ENCODE results near the gene GUK1. TPM values are rescaled to one million over a fixed set of nuclear protein-coding genes. Genes with fewer than 3 reads are reported as not detected.

GUK1 gene
- total and polyA plus RNA-seq, 4 donors: 247 to 973 (median 454) TPM

DNA sequence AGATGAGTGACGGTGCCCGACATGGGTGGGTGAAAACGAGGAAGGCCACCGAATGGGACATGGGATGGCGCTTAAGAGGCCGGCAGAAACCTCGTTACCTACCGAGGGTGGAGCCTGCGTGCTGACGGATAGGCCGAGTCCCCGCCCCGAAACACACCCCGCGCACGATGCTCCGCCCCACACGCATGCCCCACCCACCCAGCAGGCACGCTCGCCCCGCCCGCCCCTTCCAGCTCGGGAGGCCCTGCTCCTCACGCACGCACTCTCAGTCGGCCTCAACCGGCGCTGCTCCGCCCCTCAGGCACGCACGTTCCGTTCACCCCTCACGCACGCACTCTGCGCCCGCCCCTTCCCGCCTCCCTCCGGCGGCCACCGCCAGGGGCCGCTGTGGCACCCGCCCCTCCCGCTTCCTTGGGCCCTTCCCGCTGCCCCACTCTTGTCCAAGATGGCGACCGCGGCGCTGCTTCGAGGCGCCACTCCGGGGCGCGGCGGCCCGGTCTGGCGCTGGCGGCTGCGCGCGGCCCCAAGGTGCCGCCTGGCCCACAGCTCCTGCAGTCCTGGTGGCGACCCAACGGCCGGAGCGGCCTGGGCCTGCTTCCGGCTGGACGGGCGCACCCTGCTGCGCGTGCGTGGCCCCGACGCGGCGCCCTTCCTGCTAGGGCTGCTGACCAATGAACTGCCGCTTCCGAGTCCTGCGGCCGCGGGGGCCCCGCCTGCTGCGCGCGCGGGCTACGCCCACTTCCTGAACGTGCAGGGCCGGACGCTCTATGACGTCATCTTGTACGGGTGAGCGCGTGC, 25.5 kb downstream of the GUK1 start, which contains the start of gene IBA57:
Gene IBA57 (plus strand): TSS at position 433 of the 798 bp plus-strand sequence. CDS start 13 bp downstream, at position 446.
- peak within 1 kb of the TSS; percentile 63 to 98 for H3K27ac ChIP-seq (ENCODE audit: low read depth in 1 of 2, low read length in 2 of 2)
- no peaks in the 10 kb centered on the region for H3K4me1 ChIP-seq (ENCODE audit: control insufficient read depth in 1 of 2, insufficient read depth in 2 of 2, low read length in 2 of 2)
- H3K27me3 ChIP-seq (ENCODE audit: control insufficient read depth in 1 of 2, insufficient read depth in 2 of 2, low read length in 1 of 2): no peaks in the 10 kb centered on the region
- H3K4me3 ChIP-seq (ENCODE audit: low read length in 2 of 2): peak within 1 kb of the TSS; percentile 40 to 76
- ATAC-seq (ENCODE audit: low FRiP score) (peak; percentile 96), DNase-seq (peak; percentile 100)
- WGBS, 2 donors: 0 to 1% methylated on average over 51 to 93 of the region's 93 CpGs
- H3K9me3 ChIP-seq (ENCODE audit: control insufficient read depth, low read length): no peaks in the 10 kb centered on the region
- intact Hi-C loops (cut with DNase I): loop anchor here in 1 of 2 donors (1.0 to 10.0 kb wide), 4 partner anchors 25 to 381 kb away; partner anchors contain the start of genes GUK1 and MRPL55
- no peaks in the 10 kb centered on the region for H3K36me3 ChIP-seq (ENCODE audit: control insufficient read depth in 1 of 2, insufficient read depth in 2 of 2, low read length in 1 of 2)

DNA sequence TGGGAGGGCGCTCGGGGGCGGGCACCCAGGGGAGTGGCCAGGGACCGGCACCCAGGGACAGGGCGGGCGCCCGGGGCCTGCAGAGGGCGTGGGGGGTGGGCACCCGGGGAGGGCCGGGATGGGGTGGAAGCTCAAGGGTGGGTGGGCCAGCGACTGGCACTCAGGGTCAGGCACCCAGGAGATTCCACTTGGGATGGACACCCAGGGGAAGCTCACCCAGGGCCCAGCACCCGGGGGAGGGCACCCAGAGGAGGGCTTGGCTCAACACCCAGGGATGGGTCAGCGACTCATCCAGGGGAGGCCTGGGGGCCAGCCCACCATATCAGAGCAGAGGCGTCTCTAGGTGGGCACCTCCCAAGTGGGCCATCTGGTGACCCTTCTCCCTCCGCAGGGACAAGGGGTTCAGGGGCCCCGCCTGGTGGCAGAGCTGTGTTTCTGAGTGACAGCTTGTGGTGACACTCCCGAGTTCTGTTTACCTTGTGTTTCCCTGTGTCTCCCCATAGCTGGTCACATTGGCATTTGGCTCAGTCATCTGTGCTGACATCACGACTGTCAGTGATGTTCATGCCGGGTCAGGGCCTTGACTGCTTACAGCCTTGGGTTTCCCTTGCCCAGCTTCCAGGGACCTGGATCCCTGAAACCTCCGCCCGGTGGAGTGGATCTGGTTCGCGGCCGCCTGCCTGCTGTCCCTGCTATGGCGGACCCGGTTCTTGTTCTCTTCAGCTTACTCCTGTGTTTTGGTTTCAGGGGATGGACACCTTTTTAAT, 26.3 kb downstream of the GUK1 start:
- Histone ChIP-seq H3K4me3 (ENCODE audit: low read length in 2 of 2) (peak overlapping the region; percentile 8 to 40), H3K27ac (ENCODE audit: low read depth in 1 of 2, low read length in 2 of 2) (peak overlapping the region in 1 of 2 donors; percentile 69), H3K36me3 (ENCODE audit: control insufficient read depth in 1 of 2, insufficient read depth in 2 of 2, low read length in 1 of 2) (no peaks in the 10 kb centered on the region), H3K4me1 (ENCODE audit: control insufficient read depth in 1 of 2, insufficient read depth in 2 of 2, low read length in 2 of 2) (no peaks in the 10 kb centered on the region), H3K27me3 (ENCODE audit: control insufficient read depth in 1 of 2, insufficient read depth in 2 of 2, low read length in 1 of 2) (no peaks in the 10 kb centered on the region), H3K9me3 (ENCODE audit: control insufficient read depth, low read length) (no peaks in the 10 kb centered on the region)
- DNase-seq (peak in 1 of 2 donors; percentile 77), ATAC-seq (ENCODE audit: low FRiP score) (peak; percentile 15)
- WGBS, 2 donors: 19 to 28% methylated on average over 17 to 26 of the region's 26 CpGs
- intact Hi-C loops (cut with DNase I): loop anchor here in 1 of 2 donors (2.0 to 10.0 kb wide), 3 partner anchors 58 to 382 kb away; partner anchors contain the start of gene MRPL55

DNA sequence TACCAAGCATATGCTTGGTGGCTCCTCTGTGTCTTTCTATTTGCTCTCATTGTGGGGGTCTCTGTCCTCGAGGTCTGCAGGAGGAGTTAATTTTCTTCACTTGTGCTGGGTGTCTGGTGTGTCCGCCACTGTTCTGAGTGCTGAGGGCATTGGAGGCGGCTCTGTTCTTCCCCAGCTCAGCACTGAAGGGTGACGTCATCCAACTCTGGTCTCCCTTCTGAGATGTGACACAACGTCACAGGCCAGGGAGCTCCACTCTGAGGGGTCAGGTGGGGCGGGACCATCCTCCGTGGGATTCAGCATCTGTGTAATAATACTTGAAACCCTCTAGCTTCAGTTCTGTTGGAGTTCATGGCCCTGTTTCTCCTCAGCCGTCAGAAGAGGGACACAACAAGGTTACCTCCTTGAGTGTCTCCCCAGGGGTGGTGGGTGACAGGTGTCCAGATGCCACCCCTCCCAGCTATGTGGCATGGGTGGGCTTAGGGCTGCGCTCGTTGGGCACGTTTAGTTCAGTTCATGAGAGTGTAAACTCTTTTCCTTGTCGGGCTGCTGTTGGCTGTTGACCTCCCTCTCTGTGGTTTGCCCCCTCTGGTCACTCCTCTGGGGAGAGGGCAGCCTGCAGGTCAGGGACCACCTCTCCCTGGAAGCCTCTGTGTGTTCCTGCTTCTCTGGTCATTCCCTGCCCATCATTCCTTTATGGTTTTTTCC, 28.6 kb downstream of the GUK1 start:
- intact Hi-C loops (cut with DNase I): loop anchor here in 1 of 2 donors (5.0 to 10.0 kb wide), 2 partner anchors 109 to 384 kb away; no protein-coding TSS in a partner anchor

DNA sequence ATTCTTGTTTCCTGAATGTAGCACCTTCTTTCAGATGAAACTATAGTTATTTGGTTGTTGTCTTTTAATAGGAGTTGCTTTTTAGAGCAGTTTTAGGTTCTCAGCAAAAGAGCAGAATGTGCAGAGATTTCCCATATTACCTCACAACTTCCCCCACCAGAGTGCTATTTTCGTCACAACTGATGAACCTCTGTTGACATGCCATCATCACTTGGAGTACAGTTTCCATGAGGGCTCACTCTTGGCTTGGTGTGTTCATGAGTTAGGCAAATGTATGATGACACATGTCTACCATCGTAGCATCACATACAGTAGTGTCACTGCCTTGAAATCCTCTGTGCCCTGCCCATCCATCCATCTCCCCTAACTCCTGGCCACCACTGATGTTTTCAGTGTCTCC, 29.3 kb downstream of the GUK1 start:
- peak in 1 of 2 donors; percentile 7 for DNase-seq
- no peaks in the 10 kb centered on the region for H3K27me3 ChIP-seq (ENCODE audit: control insufficient read depth in 1 of 2, insufficient read depth in 2 of 2, low read length in 1 of 2)
- no peak overlapping the region for H3K4me3 ChIP-seq (ENCODE audit: low read length in 2 of 2)
- no peak overlapping the region for H3K27ac ChIP-seq (ENCODE audit: low read depth in 1 of 2, low read length in 2 of 2)
- intact Hi-C loops (cut with DNase I): loop anchor here in 1 of 2 donors (5.0 to 10.0 kb wide), 2 partner anchors 108 to 385 kb away; no protein-coding TSS in a partner anchor
- no peaks in the 10 kb centered on the region for H3K9me3 ChIP-seq (ENCODE audit: control insufficient read depth, low read length)
- no peaks in the 10 kb centered on the region for H3K4me1 ChIP-seq (ENCODE audit: control insufficient read depth in 1 of 2, insufficient read depth in 2 of 2, low read length in 2 of 2)
- WGBS, 2 donors: 83 to 93% methylated on average over 2 of the region's 2 CpGs
- no peaks in the 10 kb centered on the region for H3K36me3 ChIP-seq (ENCODE audit: control insufficient read depth in 1 of 2, insufficient read depth in 2 of 2, low read length in 1 of 2)
- no peak for ATAC-seq (ENCODE audit: low FRiP score)

More for the DNA sequence above, 28.6 kb downstream of the GUK1 start:
- ATAC-seq (ENCODE audit: low FRiP score) (no peak), DNase-seq (peak; percentile 40 to 48)
- Histone ChIP-seq H3K4me1 (ENCODE audit: control insufficient read depth in 1 of 2, insufficient read depth in 2 of 2, low read length in 2 of 2) (no peaks in the 10 kb centered on the region), H3K9me3 (ENCODE audit: control insufficient read depth, low read length) (no peaks in the 10 kb centered on the region), H3K4me3 (ENCODE audit: low read length in 2 of 2) (no peak overlapping the region), H3K27me3 (ENCODE audit: control insufficient read depth in 1 of 2, insufficient read depth in 2 of 2, low read length in 1 of 2) (no peaks in the 10 kb centered on the region), H3K27ac (ENCODE audit: low read depth in 1 of 2, low read length in 2 of 2) (no peak overlapping the region), H3K36me3 (ENCODE audit: control insufficient read depth in 1 of 2, insufficient read depth in 2 of 2, low read length in 1 of 2) (no peaks in the 10 kb centered on the region)
- 78 to 81% methylated on average over 11 to 12 of the region's 12 CpGs for WGBS, 2 donors

DNA sequence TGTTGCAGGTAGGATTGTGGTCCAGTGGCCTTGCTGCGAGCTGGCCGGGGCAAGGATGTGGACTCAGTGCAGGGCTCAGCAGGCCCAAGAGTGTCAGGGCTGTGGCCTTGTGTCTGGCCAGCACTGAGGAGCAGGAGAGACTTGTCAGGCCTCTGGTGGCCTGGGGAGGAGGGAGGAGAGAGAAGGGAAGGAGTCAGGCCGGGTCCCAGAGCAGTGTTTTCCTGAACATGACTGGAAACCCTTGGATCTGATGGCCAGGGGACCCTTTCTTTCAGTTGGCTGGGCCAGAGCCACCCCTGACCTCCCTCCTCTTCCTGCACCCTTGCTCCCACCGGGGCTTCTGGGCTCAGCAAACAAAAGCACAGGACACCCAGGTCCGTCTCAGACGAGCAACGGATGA, 30.6 kb downstream of the GUK1 start:
- Histone ChIP-seq H3K36me3 (ENCODE audit: control insufficient read depth in 1 of 2, insufficient read depth in 2 of 2, low read length in 1 of 2) (no peaks in the 10 kb centered on the region), H3K4me3 (ENCODE audit: low read length in 2 of 2) (no peak overlapping the region), H3K9me3 (ENCODE audit: control insufficient read depth, low read length) (no peaks in the 10 kb centered on the region), H3K4me1 (ENCODE audit: control insufficient read depth in 1 of 2, insufficient read depth in 2 of 2, low read length in 2 of 2) (no peaks in the 10 kb centered on the region), H3K27ac (ENCODE audit: low read depth in 1 of 2, low read length in 2 of 2) (no peak overlapping the region), H3K27me3 (ENCODE audit: control insufficient read depth in 1 of 2, insufficient read depth in 2 of 2, low read length in 1 of 2) (no peaks in the 10 kb centered on the region)
- WGBS, 2 donors: 87 to 91% methylated on average over 7 of the region's 7 CpGs
- intact Hi-C loops (cut with DNase I): no loop called here
- ATAC-seq (ENCODE audit: low FRiP score) (no peak), DNase-seq (peak in 1 of 2 donors; percentile 52)

DNA sequence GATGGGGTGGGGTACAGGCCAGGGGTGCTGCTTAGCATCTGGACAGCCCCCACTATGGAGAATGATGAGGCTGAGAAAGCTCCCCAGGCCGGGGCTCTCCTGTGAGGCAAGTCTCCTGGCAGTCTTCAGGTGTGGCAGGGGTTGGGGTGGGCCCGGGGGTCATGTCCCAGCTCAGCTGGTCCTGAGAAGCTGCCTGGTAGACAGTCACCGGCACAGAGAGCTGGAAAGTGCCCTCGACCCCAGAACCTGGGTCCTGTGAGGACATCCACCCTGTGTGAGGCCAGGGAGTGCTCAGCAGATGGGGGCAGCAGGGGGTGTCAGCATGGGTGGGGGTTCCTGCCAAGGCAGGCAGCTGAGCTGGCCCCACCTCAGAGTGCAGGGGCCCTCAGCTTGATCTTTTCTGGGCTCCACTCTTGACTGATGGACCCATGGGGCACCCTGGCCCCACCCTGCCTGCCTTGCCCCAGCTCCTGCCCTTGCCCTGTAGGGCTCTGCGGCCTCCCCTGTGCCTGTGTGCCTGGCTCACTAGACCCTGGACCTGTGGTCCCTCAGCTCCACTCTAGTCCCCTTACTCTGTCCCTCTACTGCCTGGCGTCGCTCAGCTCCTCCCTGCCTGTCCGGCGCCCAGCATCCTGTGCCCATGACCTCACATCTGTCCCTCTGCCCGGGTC, 31.3 kb downstream of the GUK1 start:
- no peak overlapping the region for H3K27ac ChIP-seq (ENCODE audit: low read depth in 1 of 2, low read length in 2 of 2)
- 78 to 81% methylated on average over 10 of the region's 10 CpGs for WGBS, 2 donors
- no peaks in the 10 kb centered on the region for H3K27me3 ChIP-seq (ENCODE audit: control insufficient read depth in 1 of 2, insufficient read depth in 2 of 2, low read length in 1 of 2)
- ATAC-seq (ENCODE audit: low FRiP score): no peak
- H3K9me3 ChIP-seq (ENCODE audit: control insufficient read depth, low read length): no peaks in the 10 kb centered on the region
- no peaks in the 10 kb centered on the region for H3K36me3 ChIP-seq (ENCODE audit: control insufficient read depth in 1 of 2, insufficient read depth in 2 of 2, low read length in 1 of 2)
- DNase-seq: peak in 1 of 2 donors; percentile 61
- intact Hi-C loops (cut with DNase I): no loop called here
- H3K4me1 ChIP-seq (ENCODE audit: control insufficient read depth in 1 of 2, insufficient read depth in 2 of 2, low read length in 2 of 2): no peaks in the 10 kb centered on the region
- H3K4me3 ChIP-seq (ENCODE audit: low read length in 2 of 2): no peak overlapping the region

DNA sequence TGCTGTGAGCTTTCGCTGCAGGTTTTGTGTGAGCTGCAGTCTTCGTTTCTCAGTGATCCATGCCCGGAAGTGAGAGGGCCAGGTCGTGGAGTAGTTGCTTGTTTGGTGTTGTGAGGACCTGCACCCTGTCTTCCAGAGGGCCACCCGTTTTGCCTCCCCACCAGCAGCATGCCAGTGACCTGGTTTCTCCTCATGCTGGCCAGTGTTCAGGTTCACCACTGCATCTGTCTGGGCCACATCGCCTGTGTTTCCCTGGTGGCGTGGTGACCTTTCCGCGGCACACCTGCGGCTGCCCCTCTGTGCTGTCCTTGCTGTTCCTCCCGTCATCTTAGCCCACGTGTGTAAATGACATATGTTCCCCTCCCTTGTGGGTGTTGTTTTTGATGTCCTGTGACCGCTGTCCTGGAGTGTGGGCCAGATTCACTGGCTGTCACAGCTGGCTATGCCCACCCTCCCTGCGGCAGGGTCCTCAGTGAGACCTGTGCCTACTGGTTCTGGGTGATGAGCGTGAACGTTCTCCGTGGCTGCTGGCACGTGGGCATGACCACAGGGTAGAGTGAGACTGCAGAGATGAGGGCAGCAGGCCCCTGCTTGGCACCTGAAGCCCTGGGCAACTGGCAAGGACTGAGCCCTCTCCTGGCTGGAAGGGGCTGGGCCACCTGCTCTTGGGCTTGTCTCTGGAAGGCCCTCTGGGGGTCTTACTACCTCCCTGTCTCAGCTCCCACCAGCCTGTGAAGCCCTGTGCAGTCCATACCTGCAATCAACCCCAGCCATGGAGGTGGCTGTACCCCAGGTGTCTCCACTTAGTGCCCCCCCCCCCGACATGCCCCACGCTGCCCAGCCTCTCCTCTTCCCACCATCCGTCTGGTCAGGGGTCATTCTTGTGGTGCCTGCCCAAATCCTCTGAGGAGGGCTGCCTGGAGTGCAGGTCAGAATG, 32.8 kb downstream of the GUK1 start:
- 85 to 86% methylated on average over 21 of the region's 21 CpGs for WGBS, 2 donors
- ATAC-seq (ENCODE audit: low FRiP score) (no peak), DNase-seq (peak in 1 of 2 donors; percentile 60)
- intact Hi-C loops (cut with DNase I): no loop called here
- H3K36me3 ChIP-seq (ENCODE audit: control insufficient read depth in 1 of 2, insufficient read depth in 2 of 2, low read length in 1 of 2): no peaks in the 10 kb centered on the region
- no peaks in the 10 kb centered on the region for H3K4me1 ChIP-seq (ENCODE audit: control insufficient read depth in 1 of 2, insufficient read depth in 2 of 2, low read length in 2 of 2)
- no peak overlapping the region for H3K4me3 ChIP-seq (ENCODE audit: low read length in 2 of 2)
- no peak overlapping the region for H3K27ac ChIP-seq (ENCODE audit: low read depth in 1 of 2, low read length in 2 of 2)
- no peaks in the 10 kb centered on the region for H3K27me3 ChIP-seq (ENCODE audit: control insufficient read depth in 1 of 2, insufficient read depth in 2 of 2, low read length in 1 of 2)
- no peaks in the 10 kb centered on the region for H3K9me3 ChIP-seq (ENCODE audit: control insufficient read depth, low read length)

Measured in aorta (tissue), 5 donors.